ENCODE measurements around the gene OR10A2.
"Not testable (repeated sequence)": the region's sequence is repeated elsewhere in the genome, so short reads cannot be mapped to it uniquely, and the experiment has no call there.

Gene OR10A2

GRCh38 chr11:6871278-6871677, 8.4 kb downstream of the OR10A2 start:
- H3K27me3 ChIP-seq = no peaks in the 10 kb centered on the region
- no peak for DNase-seq
- no peaks in the 10 kb centered on the region for H3K9me3 ChIP-seq
- H3K4me3 ChIP-seq (ENCODE audit: low read depth, low read length) = no peak overlapping the region
- TF ChIP-seq CTCF (IDR thresholded peaks at IDR 0.05; ENCODE audit: low read depth, low read length) = no peak
- H3K4me1 ChIP-seq = no peaks in the 10 kb centered on the region
- no peaks in the 10 kb centered on the region for H3K36me3 ChIP-seq

GRCh38 chr11:6875761-6876160, 12.9 kb downstream of the OR10A2 start:
- no peaks in the 10 kb centered on the region for H3K27me3 ChIP-seq
- no peak for TF ChIP-seq CTCF (IDR thresholded peaks at IDR 0.05; ENCODE audit: low read depth, low read length)
- DNase-seq = no peak
- no peak overlapping the region for H3K4me3 ChIP-seq (ENCODE audit: low read depth, low read length)
- no peaks in the 10 kb centered on the region for H3K4me1 ChIP-seq
- no peaks in the 10 kb centered on the region for H3K36me3 ChIP-seq
- no peaks in the 10 kb centered on the region for H3K9me3 ChIP-seq

- H3K27me3 ChIP-seq = no peaks in the 10 kb centered on the region
- H3K4me3 ChIP-seq (ENCODE audit: low read depth, low read length) = no peak within 1 kb of the TSS
- no peaks in the 10 kb centered on the region for H3K4me1 ChIP-seq
- no peak for TF ChIP-seq CTCF (IDR thresholded peaks at IDR 0.05; ENCODE audit: low read depth, low read length)
- no peak for DNase-seq
- H3K36me3 ChIP-seq = no peaks in the 10 kb centered on the region
- no peaks in the 10 kb centered on the region for H3K9me3 ChIP-seq
Measured at GRCh38 chr11:6876325-6876724, 13.5 kb downstream of the OR10A2 start, which contains the start of gene OR10A4. Gene OR10A4, plus strand, starts transcription at chr11:6876625. Its CDS starts 23 bp downstream, at chr11:6876648.

GRCh38 chr11:6876914-6877313, 14.1 kb downstream of the OR10A2 start:
- Histone ChIP-seq H3K4me3 (ENCODE audit: low read depth, low read length) (no peak overlapping the region), H3K27me3 (no peaks in the 10 kb centered on the region), H3K36me3 (no peaks in the 10 kb centered on the region), H3K9me3 (no peaks in the 10 kb centered on the region), H3K4me1 (no peaks in the 10 kb centered on the region)
- DNase-seq = no peak
- no peak for TF ChIP-seq CTCF (IDR thresholded peaks at IDR 0.05; ENCODE audit: low read depth, low read length)

GRCh38 chr11:6882751-6883150, 19.9 kb downstream of the OR10A2 start:
- H3K9me3 ChIP-seq = no peaks in the 10 kb centered on the region
- DNase-seq = no peak

GRCh38 chr11:6887711-6888110, 24.9 kb downstream of the OR10A2 start:
- H3K4me3 ChIP-seq (ENCODE audit: low read depth, low read length); H3K9me3 ChIP-seq; H3K36me3 ChIP-seq; H3K27me3 ChIP-seq; H3K4me1 ChIP-seq; DNase-seq: not testable (repeated sequence)

More at GRCh38 chr11:6882751-6883150, 19.9 kb downstream of the OR10A2 start:
- Histone ChIP-seq H3K4me3 (ENCODE audit: low read depth, low read length) (no peak overlapping the region), H3K27me3 (no peaks in the 10 kb centered on the region), H3K36me3 (no peaks in the 10 kb centered on the region), H3K4me1 (no peaks in the 10 kb centered on the region)
- no peak for TF ChIP-seq CTCF (IDR thresholded peaks at IDR 0.05; ENCODE audit: low read depth, low read length)

- DNase-seq = no peak
- Histone ChIP-seq H3K27me3 (no peaks in the 10 kb centered on the region), H3K9me3 (no peaks in the 10 kb centered on the region), H3K36me3 (no peaks in the 10 kb centered on the region), H3K4me3 (ENCODE audit: low read depth, low read length) (no peak overlapping the region), H3K4me1 (no peaks in the 10 kb centered on the region)
- TF ChIP-seq CTCF (IDR thresholded peaks at IDR 0.05; ENCODE audit: low read depth, low read length) = no peak
Measured at GRCh38 chr11:6888830-6889229, 26.0 kb downstream of the OR10A2 start.

All from BE2C (cell line).